Dermis blood vessel endothelial cell (primary cell): ENCODE data around the gene TMEM132E. TPM values are rescaled to one million over a fixed set of nuclear protein-coding genes. Genes with fewer than 3 reads are reported as not detected.
"Not testable (repeated sequence)": the region's sequence is repeated elsewhere in the genome, so short reads cannot be mapped to it uniquely, and the experiment has no call there.

Experiments used
- DNase-seq: peaks from one replicate; pipeline ENCODE4 v3.0.0; 2010
- total RNA-seq: library from RNA; depleted of rRNA; stranded (reverse); fragments of >200 nt; gene quantifications from 2 replicates; pipeline ENCODE4 v1.2.3, GENCODE V29; 2014

Gene TMEM132E, protein sequence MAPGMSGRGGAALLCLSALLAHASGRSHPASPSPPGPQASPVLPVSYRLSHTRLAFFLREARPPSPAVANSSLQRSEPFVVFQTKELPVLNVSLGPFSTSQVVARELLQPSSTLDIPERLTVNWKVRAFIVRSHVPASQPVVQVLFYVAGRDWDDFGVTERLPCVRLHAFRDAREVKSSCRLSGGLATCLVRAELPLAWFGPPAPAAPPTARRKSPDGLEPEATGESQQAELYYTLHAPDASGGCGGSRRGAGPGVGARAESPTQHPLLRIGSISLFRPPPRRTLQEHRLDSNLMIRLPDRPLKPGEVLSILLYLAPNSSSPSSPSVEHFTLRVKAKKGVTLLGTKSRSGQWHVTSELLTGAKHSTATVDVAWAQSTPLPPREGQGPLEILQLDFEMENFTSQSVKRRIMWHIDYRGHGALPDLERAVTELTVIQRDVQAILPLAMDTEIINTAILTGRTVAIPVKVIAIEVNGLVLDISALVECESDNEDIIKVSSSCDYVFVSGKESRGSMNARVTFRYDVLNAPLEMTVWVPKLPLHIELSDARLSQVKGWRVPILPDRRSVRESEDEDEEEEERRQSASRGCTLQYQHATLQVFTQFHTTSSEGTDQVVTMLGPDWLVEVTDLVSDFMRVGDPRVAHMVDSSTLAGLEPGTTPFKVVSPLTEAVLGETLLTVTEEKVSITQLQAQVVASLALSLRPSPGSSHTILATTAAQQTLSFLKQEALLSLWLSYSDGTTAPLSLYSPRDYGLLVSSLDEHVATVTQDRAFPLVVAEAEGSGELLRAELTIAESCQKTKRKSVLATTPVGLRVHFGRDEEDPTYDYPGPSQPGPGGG (N-terminal part only)
- not detected in 2 replicates for total RNA-seq

- peak; percentile 28 for DNase-seq
Observed at GRCh38 chr17:34579017-34579946, at the start of gene TMEM132E. TSS of gene TMEM132E (plus strand) at chr17:34579582. CDS start at chr17:34581077, 1,495 bp downstream.

GRCh38 chr17:34530918-34531317 lies 48.5 kb upstream of the TMEM132E start:
- DNase-seq = no peak

DNA sequence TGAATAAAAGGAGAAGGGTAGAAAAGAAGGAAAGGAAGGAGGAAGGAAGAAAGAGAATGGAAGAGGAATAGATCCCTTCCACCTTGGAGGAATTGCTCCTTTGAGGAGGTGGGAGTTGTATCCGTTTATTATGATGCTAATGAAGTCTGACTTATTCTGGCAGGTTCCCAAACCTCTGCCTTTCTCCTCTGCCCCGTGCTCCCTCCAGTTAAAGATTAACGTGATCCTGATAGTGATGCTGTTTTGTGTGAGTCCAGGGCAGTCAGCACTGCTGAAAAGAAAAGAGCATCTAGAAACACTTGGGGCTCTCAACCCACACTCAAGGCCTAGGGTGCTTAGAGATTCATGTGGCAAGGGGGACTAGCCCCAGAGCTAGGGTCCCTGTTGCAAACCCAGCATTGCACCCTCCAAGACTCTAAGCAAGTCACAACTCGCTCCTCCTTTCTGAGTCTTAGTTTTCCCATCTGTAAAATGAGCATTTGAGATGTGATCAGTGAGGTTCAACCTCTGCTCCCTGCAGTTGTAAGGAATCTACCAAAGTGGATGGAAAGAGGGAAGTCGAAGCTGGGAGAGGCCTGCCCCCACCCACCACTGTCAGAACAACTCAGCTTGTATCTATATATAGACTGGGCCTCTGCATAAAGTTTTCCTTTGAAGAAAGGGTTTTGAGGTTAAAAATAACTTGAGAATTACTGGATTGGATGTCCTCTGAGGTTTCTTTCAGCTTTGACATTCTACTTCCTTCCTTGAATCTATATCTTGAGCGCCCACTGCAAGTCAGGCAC lies 46.9 kb upstream of the TMEM132E start:
- DNase-seq = no peak

DNA sequence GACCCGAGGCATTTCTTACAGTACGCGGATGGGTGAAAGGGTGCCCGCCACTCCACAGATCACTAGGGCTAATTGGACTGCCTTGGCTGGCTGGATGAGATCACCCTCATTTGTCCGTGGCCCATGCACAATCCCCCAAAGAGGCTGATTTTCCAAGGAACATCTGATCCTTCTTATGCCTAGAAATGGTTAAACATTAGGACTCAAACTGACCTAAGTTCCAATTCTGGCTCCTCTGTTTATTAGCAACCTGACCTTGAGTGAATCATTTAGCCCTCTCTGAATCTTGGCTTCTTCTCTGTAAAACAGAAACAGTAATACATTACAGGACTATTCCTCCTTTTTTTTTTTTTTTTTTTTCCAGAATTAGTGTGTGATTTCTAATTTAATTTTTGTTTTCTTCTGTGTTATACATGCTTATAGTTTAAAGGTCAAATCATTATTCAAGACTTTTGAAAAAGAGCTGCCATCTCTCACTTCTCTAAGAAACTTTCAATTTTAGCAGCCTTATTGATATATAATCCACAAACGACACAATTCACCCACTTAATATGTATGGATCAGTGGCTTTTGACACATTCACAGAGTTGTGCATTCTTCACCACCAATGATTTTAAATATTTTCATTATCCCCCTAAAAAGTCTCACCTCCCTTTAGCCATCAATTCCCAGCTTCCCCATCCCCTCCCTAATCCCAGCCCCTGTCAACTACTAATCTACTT lies 45.4 kb upstream of the TMEM132E start:
- no peak for DNase-seq

GRCh38 chr17:34537445-34537844 lies 41.9 kb upstream of the TMEM132E start:
- no peak for DNase-seq

DNA sequence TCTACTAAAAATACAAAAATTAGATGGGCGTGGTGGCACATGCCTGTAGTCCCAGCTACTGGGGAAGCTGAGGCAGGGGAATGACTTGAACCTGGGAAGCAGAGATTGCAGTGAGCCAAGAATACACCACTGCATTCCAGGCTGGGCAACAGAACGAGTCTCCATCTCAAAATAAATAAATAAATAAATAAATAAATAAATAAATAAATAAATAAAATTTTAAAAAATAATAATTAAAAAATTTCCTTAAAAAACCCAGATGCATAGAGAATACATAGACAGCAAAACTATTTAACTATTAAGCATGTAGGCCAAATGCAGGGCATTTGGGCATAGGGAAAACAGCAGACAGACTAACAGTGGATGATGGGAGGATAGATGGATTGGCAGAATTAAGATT lies 40.8 kb upstream of the TMEM132E start:
- DNase-seq = not testable (repeated sequence)

- no peak for DNase-seq
Observed at GRCh38 chr17:34539881-34540280, 39.5 kb upstream of the TMEM132E start.

DNA sequence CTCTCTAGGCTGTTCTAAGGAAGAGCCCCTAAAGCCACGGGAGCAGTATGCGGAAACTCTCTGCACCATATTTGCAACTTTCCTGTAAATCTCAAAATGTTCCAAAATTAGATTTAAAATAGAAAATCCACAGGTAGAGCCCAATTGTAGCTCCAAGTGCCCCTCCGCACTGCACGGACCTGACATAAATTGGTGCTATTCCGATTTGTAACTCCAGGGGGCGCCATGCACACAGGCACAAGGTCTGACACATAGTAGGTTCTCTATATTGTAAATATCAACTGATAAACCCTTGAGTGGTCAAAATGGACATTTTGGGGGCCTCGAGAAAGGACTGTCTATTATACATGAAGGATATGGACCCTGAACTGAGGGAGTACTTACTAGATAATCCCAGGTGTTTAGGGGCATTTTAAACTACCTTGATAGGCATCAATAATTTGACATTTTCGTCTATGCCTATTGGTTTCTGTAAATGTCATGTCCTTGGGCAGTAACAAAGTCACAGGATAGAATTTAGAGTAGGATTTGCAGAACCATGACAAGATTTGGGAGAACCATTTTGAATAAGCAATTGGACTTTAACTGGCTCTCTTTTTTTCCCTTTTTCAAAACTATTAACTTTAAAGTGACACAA lies 36.6 kb upstream of the TMEM132E start:
- DNase-seq = peak; percentile 56

DNA sequence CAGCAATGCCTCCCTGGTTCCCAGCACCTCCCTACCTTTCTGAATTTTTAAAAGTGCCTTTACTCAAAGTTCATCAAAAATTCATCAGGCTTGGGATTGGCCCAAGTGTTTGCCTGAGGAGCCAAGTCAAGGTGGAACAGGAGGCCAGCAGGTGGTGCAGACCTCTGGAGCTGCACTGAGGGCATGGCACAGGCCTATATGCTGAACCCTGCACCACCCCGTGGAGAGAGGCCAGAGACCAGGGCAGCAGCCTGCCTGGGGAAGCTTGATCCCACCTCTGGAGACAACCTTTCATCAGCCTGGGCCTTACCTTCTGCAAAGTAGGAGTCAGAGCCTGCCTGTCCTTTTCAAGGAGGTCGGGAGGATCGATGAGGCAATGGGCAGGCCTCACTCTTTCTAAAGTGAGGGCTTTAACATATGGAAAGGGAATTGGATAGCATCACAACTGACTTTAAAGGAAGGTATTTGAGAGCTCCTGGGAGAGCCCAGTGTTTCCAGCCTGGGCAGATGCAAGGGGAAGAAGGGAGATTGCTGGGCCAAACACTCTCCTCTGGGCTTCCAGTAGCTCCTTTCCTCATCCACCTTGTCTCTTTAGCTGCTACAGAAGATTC lies 31.8 kb upstream of the TMEM132E start:
- DNase-seq = no peak

- DNase-seq = no peak
Observed at GRCh38 chr17:34549966-34550365, 29.4 kb upstream of the TMEM132E start.

DNA sequence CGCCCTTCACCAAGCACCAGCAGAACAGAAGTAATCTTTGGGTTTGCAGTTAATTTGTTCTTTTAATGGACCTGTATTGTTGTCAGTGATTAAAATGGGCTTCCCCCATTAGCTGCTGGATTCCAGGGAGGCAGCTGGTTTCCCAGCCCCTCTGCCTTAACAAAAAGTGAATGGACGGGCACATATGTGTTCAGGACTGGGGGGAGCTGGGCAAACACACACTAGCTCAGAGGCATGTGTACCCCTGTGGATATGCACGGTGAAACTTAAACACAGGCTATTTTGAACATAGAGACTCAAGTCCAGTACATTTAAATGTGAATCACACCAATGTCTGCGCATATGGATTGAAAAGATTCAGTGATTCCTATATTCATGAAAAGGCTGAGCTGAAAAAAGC lies 25.5 kb upstream of the TMEM132E start:
- DNase-seq = no peak

GRCh38 chr17:34556384-34556783 lies 23.0 kb upstream of the TMEM132E start:
- peak; percentile 40 for DNase-seq

- no peak for DNase-seq
Observed at GRCh38 chr17:34556931-34557330, 22.5 kb upstream of the TMEM132E start.

- DNase-seq = no peak
Observed at GRCh38 chr17:34561328-34561727, 18.1 kb upstream of the TMEM132E start.

GRCh38 chr17:34562387-34562786 lies 17.0 kb upstream of the TMEM132E start:
- DNase-seq = peak; percentile 11

DNA sequence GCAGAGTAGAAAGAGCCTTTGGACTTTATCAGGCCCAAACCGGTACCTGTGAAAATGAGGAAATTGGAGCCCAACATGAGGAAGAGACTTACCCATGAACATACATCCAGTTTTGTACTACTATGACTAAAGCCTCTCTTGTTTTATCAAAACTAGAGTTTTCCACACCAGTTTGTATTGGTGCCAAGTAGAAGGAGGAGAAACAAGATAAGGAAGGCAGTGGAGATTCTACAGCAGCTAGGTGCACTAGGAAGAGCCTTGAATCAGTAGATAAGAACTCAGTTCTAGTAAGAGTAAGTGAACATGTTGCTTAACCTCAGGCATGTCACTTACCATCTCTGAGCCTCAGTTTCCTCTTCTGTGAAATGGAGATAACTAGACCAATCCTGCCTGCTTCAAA lies 13.7 kb upstream of the TMEM132E start:
- DNase-seq = no peak

GRCh38 chr17:34566201-34566600 lies 13.2 kb upstream of the TMEM132E start:
- no peak for DNase-seq

DNA sequence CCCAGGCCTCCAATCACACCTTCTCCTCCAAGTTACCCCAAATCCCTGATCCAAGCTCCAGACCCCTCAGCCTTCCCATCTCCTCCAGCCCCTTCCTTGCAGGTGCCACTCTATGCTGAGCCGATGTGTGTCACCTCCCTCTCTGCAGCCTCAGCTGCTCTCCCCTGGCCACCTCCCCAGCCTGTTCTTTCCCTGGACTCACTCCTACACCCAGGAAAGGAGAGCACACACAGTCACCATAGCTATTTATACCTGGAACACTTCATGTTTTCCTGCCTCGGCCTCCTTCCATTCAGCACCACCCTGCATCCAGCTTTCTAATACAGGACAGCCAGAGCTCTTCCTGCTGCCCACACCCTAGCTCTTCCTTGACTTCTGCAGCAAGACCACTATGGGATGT lies 12.5 kb upstream of the TMEM132E start:
- no peak for DNase-seq

DNA sequence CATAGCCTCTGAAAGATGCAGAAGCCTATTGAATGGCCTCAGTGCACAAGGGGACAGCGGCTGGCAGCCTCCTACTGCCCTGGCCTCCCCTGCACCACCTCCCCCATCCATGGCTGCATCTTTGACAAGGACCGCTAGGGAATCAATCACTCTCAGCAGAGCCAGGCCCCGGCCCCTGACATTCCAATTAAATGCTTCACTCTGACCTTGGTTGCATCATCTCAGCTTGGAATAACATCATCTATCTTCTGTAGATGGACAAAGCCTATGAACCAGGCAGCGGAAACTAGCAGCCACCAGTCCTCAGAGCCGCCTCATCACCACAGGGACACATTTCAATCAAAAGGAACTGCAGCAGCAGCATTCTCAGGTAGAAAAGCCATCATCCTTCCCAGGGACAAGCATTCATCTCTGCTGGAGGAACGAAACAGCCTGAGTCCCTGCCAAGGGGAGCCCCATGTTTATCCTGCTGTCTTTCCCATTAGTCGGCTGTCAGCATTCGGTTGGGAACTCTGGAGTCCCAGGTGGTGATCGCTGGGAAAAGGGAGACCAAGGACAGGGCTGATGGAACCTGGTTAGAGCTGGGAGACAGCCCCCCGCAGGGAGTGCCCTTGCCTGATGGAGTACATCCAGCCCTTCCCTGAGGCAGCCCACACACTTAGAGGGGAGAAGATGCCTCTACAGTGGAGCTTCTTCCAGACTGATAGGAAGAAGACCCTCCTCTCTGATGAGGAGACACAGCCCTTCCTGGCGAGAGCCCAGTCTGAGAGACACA lies 11.5 kb upstream of the TMEM132E start:
- DNase-seq = no peak
